Activated CD8-positive, alpha-beta T cell treated with anti-CD3 and anti-CD28 coated beads for 36 hours (primary cell): ENCODE measurements around the gene IQCM. TPM values are rescaled to one million over a fixed set of nuclear protein-coding genes. Genes with fewer than 3 reads are reported as not detected.

Source experiments
- ATAC-seq: fragments of 200-7000 bp; cut with Tn5 transposase; one replicate; pipeline ENCODE4 v1.10.0; 2021; ENCODE audit warnings: mild to moderate bottlenecking, moderate library complexity
- CTCF ChIA-PET: fragments of 350-600 bp; sonication (Branson Sonifier 250); formaldehyde crosslinking; loops from one replicate; lab custom pipeline; 2021; ENCODE audit warnings: antibody characterized with exemption; lab: Charles Lee
- POLR2A ChIA-PET: fragments of 350-600 bp; sonication (Branson Sonifier 250); formaldehyde crosslinking; loops from one replicate; lab custom pipeline; 2021; ENCODE audit warnings: antibody characterized with exemption; lab: Charles Lee
- DNase-seq: peaks from one replicate; pipeline ENCODE4 v3.0.0-alpha.2; 2020
- H3K27ac Mint-ChIP-seq: one replicate; pipeline ENCODE4 v1.8.0; 2021; ENCODE audit warnings: mild to moderate bottlenecking, mixed read lengths
- H3K27me3 Mint-ChIP-seq: one replicate; pipeline ENCODE4 v1.8.0; 2021; ENCODE audit warnings: mixed read lengths
- H3K36me3 Mint-ChIP-seq: one replicate; pipeline ENCODE4 v1.8.0; 2021; ENCODE audit warnings: low read depth, mixed read lengths
- H3K4me1 Mint-ChIP-seq: one replicate; pipeline ENCODE4 v1.8.0; 2021; ENCODE audit warnings: low read depth, mixed read lengths
- H3K4me3 Mint-ChIP-seq: one replicate; pipeline ENCODE4 v1.8.0; 2021; ENCODE audit warnings: mild to moderate bottlenecking, moderate library complexity, mixed read lengths
- H3K9me3 Mint-ChIP-seq: one replicate; pipeline ENCODE4 v1.8.0; 2021; ENCODE audit warnings: mixed read lengths
- CTCF ChIP-seq: fragments of 200-600 bp; IDR thresholded peaks from one replicate; pipeline ENCODE4 v1.8.0; 2022; ENCODE audit warnings: antibody characterized with exemption, mild to moderate bottlenecking
- intact Hi-C: fragments of 100-400 bp; cut with micrococcal nuclease; formaldehyde crosslinking; loops from one replicate; pipeline ENCODE4 v1.10.0; 2022
- total RNA-seq, 2 experiments: library from RNA; stranded (reverse); gene quantifications; one replicate each; pipeline ENCODE4 v1.2.3, GENCODE V29; 2021

IQCM gene
- total RNA-seq, 2 experiments from 2014 or later: not detected

- Mint-ChIP-seq H3K4me3 (no peak overlapping the region), H3K9me3 (peaks cover 1% of the 10 kb centered on the region), H3K27me3 (no peaks in the 10 kb centered on the region), H3K4me1 (no peaks in the 10 kb centered on the region), H3K36me3 (no peaks in the 10 kb centered on the region), H3K27ac (no peak overlapping the region)
- ATAC-seq (no peak), DNase-seq (no peak)
- CTCF ChIA-PET: no interaction called here
- POLR2A ChIA-PET: no interaction called here
- intact Hi-C loops: no loop called here
- no peak for TF ChIP-seq CTCF
Observed at GRCh38 chr4:149719357-149719756, 96.3 kb downstream of the IQCM start.

DNA sequence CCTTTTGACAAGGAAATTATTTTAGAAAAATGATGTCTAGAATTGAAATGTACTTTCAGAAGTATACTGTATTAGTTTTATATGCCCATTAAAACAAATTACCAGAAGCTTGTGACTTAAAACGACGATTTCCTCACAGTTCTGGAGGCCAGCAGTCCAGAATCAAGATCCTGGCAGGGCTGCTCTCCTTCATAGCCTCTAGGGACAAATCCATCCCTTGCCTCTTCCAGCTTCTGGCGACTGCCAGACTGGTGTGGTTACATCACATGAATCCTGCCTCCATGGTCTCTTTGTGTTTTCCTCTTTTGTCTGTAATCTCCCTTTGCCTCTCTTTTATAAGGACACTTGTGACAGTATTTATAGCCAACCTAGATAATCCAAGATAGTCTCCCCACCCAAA, 97.1 kb downstream of the IQCM start:
- no peak for ATAC-seq
- intact Hi-C loops: no loop called here
- no peak for DNase-seq
- Mint-ChIP-seq H3K27me3 (no peaks in the 10 kb centered on the region), H3K4me1 (no peaks in the 10 kb centered on the region), H3K27ac (no peak overlapping the region), H3K4me3 (no peak overlapping the region), H3K9me3 (peaks cover 1% of the 10 kb centered on the region), H3K36me3 (no peaks in the 10 kb centered on the region)
- POLR2A ChIA-PET: no interaction called here
- CTCF ChIA-PET: no interaction called here
- no peak for TF ChIP-seq CTCF

DNA sequence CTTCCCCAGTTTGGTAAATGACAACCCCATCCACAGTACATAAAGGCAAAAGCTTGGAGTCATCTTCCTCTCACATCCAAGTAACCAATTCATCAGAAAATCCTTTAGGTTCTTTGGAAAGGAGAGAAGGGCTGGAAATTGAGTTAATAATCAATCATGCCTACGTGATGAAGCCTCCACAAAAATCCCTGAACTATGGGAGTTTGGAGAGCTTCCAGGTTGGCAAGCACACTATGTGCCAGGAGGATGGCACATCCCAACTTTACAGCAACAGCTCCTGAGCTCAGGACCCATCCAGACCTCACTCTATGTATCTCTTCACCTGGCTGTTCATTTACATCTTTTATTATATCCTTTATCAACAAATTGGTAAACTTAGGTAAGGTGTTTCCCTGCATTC, 98.9 kb downstream of the IQCM start:
- Mint-ChIP-seq H3K27me3 (no peaks in the 10 kb centered on the region), H3K9me3 (peaks cover 1% of the 10 kb centered on the region), H3K36me3 (no peaks in the 10 kb centered on the region), H3K4me3 (no peak overlapping the region), H3K27ac (no peak overlapping the region), H3K4me1 (no peaks in the 10 kb centered on the region)
- ChIA-PET CTCF (no interaction called here), POLR2A (no interaction called here)
- ATAC-seq (no peak), DNase-seq (no peak)
- TF ChIP-seq CTCF: no peak
- intact Hi-C loops: no loop called here

GRCh38 chr4:149715822-149716585, 99.6 kb downstream of the IQCM start:
- no peak for TF ChIP-seq CTCF
- ChIA-PET POLR2A (no interaction called here), CTCF (no interaction called here)
- Mint-ChIP-seq H3K36me3 (no peaks in the 10 kb centered on the region), H3K27ac (no peak overlapping the region), H3K4me3 (no peak overlapping the region), H3K4me1 (no peaks in the 10 kb centered on the region), H3K27me3 (no peaks in the 10 kb centered on the region), H3K9me3 (peaks cover 1% of the 10 kb centered on the region)
- no peak for ATAC-seq
- intact Hi-C loops: no loop called here
- DNase-seq: no peak

GRCh38 chr4:149713031-149713430, 102.6 kb downstream of the IQCM start:
- H3K36me3 Mint-ChIP-seq: no peaks in the 10 kb centered on the region
- no peak for ATAC-seq
- peaks cover 1% of the 10 kb centered on the region for H3K9me3 Mint-ChIP-seq
- no peak overlapping the region for H3K27ac Mint-ChIP-seq
- ChIA-PET CTCF (no interaction called here), POLR2A (no interaction called here)
- H3K4me3 Mint-ChIP-seq: no peak overlapping the region
- H3K4me1 Mint-ChIP-seq: no peaks in the 10 kb centered on the region
- intact Hi-C loops: no loop called here
- DNase-seq: no peak
- TF ChIP-seq CTCF: no peak
- H3K27me3 Mint-ChIP-seq: no peaks in the 10 kb centered on the region
